Activated naive CD8-positive, alpha-beta T cell (primary cell): ENCODE data around the gene OR52E1.

Source experiments
- H3K27ac Mint-ChIP-seq: one replicate; pipeline ENCODE4 v1.8.0; 2021; ENCODE audit warnings: mixed read lengths
- H3K27me3 Mint-ChIP-seq: one replicate; pipeline ENCODE4 v1.8.0; 2021; ENCODE audit warnings: mixed read lengths
- H3K36me3 Mint-ChIP-seq: one replicate; pipeline ENCODE4 v1.8.0; 2021; ENCODE audit warnings: mixed read lengths
- H3K4me1 Mint-ChIP-seq: one replicate; pipeline ENCODE4 v1.8.0; 2021; ENCODE audit warnings: low read depth, mixed read lengths
- H3K4me3 Mint-ChIP-seq: one replicate; pipeline ENCODE4 v1.8.0; 2021; ENCODE audit warnings: mild to moderate bottlenecking, mixed read lengths
- H3K9me3 Mint-ChIP-seq: one replicate; pipeline ENCODE4 v1.8.0; 2021; ENCODE audit warnings: low read depth, mixed read lengths

Gene OR52E1

DNA sequence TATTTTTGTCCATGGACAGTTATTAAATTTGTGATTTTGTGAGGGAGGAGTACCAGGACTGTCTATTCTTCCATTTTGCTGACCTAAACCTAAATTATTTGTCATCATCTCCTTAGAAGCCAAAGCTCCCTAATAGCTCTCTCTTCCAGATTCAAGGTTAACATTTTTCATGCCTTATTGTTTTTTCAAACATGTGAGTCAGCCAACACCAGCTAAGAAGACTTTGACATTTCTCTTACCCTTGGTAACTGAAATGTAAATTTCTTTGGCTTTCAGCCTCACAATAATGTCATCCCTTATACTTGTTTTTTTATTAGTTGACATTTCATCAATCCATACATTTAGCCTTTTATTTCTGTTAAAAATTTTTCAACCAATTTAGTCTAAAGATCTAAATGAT lies 19.2 kb downstream of the OR52E1 start:
- no peak overlapping the region for H3K27ac Mint-ChIP-seq
- no peak overlapping the region for H3K4me3 Mint-ChIP-seq
- peaks cover 7% of the 10 kb centered on the region for H3K27me3 Mint-ChIP-seq
- no peaks in the 10 kb centered on the region for H3K36me3 Mint-ChIP-seq
- no peaks in the 10 kb centered on the region for H3K4me1 Mint-ChIP-seq
- H3K9me3 Mint-ChIP-seq = peaks cover 4% of the 10 kb centered on the region

DNA sequence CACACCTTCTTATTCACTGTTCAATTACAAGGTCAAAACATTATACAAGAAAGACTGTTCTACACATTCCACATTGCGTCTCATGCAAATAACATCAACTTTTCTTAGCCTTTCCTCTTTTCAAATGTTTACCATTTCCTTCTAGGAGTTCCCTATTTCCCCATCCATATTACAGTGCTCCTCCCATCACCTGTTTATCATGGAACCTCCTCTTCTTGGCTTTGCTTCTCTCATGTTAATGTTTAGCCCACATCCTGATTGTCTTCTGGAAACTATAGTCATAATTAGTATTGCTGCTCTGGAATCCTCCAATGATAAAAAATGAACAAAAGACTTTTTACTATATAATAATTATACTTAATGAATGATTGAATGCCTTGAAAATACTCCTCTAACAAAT lies 21.3 kb downstream of the OR52E1 start:
- no peak overlapping the region for H3K4me3 Mint-ChIP-seq
- no peaks in the 10 kb centered on the region for H3K4me1 Mint-ChIP-seq
- peaks cover 4% of the 10 kb centered on the region for H3K9me3 Mint-ChIP-seq
- no peak overlapping the region for H3K27ac Mint-ChIP-seq
- no peaks in the 10 kb centered on the region for H3K36me3 Mint-ChIP-seq
- H3K27me3 Mint-ChIP-seq = peaks cover 7% of the 10 kb centered on the region

DNA sequence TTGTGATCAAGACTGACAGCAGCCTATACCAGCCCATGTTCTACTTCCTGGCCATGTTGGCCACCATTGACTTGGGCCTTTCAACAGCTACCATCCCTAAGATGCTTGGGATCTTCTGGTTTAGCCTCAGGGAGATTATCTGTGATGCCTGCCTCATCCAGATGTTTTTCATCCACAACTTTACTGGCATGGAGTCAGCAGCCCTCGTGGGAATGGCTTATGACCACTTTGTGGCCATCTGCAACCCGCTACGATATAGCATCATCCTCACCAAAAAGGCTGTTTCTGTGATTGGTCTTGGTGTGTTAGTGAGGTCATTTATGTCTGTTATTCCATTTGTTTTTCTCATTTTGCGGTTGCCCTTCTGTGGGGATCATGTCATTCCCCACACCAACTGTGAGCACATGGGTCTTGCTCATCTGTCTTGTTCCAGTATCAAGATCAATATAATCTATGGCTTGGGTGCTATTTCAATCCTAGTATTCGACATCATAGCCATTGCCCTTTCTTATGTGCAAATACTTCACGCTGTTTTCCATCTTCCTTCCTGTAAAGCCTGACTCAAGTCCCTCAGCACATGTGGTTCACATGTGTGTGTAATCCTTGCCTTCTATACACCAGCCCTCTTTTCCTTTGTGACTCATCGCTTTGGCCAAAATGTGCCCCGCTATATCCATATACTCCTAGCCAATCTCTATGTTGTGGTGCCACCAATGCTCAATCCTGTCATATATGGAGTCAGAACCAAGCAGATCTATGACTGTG lies 23.6 kb downstream of the OR52E1 start:
- H3K4me3 Mint-ChIP-seq = no peak overlapping the region
- no peaks in the 10 kb centered on the region for H3K4me1 Mint-ChIP-seq
- no peaks in the 10 kb centered on the region for H3K36me3 Mint-ChIP-seq
- peaks cover 4% of the 10 kb centered on the region for H3K9me3 Mint-ChIP-seq
- H3K27ac Mint-ChIP-seq = no peak overlapping the region
- H3K27me3 Mint-ChIP-seq = peaks cover 5% of the 10 kb centered on the region

DNA sequence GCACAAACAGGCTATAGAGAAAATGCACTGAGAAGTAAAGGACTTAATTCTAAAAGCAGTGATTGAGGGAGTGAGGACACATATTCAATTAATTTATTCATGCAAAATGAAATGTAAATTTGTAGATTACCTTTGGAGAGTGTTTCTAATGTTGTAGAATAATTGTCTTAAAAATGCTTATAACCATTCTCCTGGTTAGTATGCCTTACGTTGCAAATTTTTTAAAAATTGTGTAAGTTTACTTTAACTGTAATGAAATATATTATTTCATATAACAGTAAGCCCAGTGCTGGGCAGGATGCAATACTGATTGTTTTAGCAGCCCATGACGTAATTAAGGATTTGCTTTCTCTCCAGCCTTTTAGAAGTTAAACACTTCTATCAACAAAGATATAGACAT lies 26.6 kb downstream of the OR52E1 start:
- Mint-ChIP-seq H3K36me3 (no peaks in the 10 kb centered on the region), H3K27ac (no peak overlapping the region), H3K4me1 (no peaks in the 10 kb centered on the region), H3K27me3 (peaks cover 4% of the 10 kb centered on the region), H3K9me3 (no peaks in the 10 kb centered on the region), H3K4me3 (no peak overlapping the region)

DNA sequence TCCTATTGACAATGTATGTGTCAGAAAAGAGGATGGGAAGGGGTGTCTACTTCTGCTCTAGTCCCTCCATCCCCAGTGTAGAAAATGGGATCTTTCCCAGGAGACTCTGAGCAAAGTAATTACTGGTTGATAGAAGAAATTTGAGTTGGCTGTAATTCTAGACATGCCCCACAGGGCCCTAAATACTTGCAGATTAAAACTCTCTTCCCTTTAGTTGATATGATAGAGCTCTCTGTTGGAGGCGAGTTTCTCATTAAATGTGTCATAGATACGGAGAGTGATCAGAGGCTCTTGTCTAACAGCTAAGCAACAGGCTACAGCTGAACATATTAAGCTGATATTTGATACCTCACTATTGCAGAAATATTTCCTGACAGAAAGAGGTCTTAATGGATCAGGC lies 32.9 kb downstream of the OR52E1 start:
- Mint-ChIP-seq H3K27ac (no peak overlapping the region), H3K4me3 (no peak overlapping the region), H3K9me3 (no peaks in the 10 kb centered on the region), H3K36me3 (no peaks in the 10 kb centered on the region), H3K4me1 (no peaks in the 10 kb centered on the region), H3K27me3 (peaks cover 9% of the 10 kb centered on the region)

DNA sequence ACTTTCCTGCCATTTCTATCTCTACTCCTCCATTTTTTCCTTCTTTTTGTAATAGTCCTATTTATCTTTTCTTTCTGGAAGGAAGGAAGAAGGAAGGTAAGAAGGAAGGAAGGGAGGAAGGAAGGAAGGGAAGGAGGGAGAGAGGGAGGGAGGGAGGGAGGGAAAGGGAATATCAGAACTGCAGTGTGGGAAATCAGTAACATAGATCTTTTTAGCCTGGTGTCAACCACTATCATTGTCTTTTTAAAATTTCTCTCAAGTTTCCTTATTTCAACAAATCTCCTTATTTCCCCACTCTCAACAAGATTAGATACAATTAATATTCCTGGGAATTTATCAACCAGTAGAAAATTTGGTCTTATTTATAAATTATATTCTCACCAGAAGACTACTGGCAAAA lies 33.7 kb downstream of the OR52E1 start:
- Mint-ChIP-seq H3K4me1 (no peaks in the 10 kb centered on the region), H3K27ac (no peak overlapping the region)

DNA sequence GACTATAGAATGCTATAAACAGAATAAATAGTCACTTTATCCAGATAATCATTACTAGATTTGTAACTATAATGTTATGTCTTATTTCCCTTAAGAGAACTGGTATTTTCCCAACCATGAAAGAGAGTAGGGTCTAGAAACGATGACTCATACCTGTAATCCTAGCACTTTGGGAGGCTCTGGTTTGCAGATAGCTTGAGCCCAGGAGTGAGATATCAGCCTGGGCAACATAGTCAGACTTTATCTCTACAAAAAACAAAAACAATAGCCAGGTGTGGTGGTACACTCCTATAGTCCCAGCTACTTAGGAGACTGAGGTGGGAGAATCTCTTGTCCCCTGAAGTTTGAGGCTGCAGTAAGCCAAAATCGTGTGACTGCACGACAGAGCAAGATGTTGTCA lies 37.9 kb downstream of the OR52E1 start:
- H3K9me3 Mint-ChIP-seq = no peaks in the 10 kb centered on the region
- no peak overlapping the region for H3K27ac Mint-ChIP-seq
- peaks cover 4% of the 10 kb centered on the region for H3K27me3 Mint-ChIP-seq
- H3K4me1 Mint-ChIP-seq = no peaks in the 10 kb centered on the region
- H3K36me3 Mint-ChIP-seq = no peaks in the 10 kb centered on the region
- no peak overlapping the region for H3K4me3 Mint-ChIP-seq

More for the DNA sequence above, 33.7 kb downstream of the OR52E1 start:
- Mint-ChIP-seq H3K4me3 (no peak overlapping the region), H3K27me3 (peaks cover 9% of the 10 kb centered on the region), H3K36me3 (no peaks in the 10 kb centered on the region), H3K9me3 (no peaks in the 10 kb centered on the region)

DNA sequence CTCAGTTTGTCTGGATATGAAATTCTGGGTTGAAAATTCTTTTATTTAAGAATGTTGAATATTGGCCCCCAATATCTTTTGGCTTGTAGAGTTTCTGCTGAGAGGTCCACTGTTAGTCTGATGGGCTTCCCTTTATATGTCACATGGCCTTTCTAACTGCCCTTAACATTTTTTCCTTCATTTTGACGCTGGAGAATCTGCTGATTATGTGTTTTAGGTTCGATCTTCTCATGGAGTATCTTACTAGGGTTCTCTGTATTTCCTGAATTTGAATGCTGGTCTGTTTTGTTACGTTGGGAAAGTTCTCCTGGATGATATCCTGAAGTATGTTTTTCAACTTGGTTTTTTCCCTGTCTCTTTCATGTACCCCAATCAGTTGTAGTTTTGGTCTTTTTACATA lies 46.0 kb downstream of the OR52E1 start:
- Mint-ChIP-seq H3K27ac (no peak overlapping the region), H3K27me3 (peaks cover 16% of the 10 kb centered on the region), H3K4me1 (no peaks in the 10 kb centered on the region), H3K36me3 (no peaks in the 10 kb centered on the region), H3K9me3 (peaks cover 4% of the 10 kb centered on the region), H3K4me3 (no peak overlapping the region)

DNA sequence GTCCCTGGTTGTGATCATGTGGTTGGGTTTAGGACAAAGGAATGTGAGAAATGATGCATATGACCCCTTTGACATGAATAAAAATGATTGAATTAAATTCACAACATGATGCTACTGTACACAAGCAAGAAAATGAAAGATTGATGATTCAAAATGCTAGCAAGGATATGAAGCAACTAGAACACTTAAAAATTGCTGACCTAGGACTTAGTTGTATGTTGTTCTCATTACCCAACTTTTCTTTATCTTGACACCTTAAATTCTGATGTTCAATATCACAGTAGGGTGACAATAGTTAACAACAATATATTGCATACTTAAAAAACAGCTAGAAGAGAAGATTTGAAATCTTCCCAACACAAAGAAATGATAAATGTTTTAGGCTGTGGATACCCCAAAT lies 48.2 kb downstream of the OR52E1 start:
- H3K9me3 Mint-ChIP-seq = peaks cover 4% of the 10 kb centered on the region
- H3K36me3 Mint-ChIP-seq = no peaks in the 10 kb centered on the region
- no peak overlapping the region for H3K27ac Mint-ChIP-seq
- H3K27me3 Mint-ChIP-seq = peaks cover 16% of the 10 kb centered on the region
- H3K4me1 Mint-ChIP-seq = no peaks in the 10 kb centered on the region
- no peak overlapping the region for H3K4me3 Mint-ChIP-seq

DNA sequence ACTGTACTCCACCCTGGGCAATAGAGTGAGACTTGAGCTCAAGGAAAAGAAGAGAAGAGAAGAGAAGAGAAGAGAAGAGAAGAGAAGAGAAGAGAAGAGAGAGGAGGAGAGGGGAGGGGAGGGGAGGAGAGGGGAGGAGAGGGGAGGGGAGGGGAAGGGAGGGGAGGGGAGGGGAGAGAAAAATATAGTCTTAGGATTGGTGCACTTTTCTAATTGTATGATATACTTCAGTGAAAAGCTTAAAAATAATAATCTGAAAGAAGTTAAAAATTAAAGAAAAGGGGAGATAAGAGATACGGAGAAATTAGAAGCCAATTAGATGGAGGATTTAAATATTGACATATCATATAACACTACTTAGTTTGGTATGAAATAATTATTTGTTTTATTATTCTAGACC lies 49.5 kb downstream of the OR52E1 start:
- no peak overlapping the region for H3K4me3 Mint-ChIP-seq
- no peaks in the 10 kb centered on the region for H3K4me1 Mint-ChIP-seq
- H3K9me3 Mint-ChIP-seq = peaks cover 4% of the 10 kb centered on the region
- H3K27me3 Mint-ChIP-seq = peaks cover 17% of the 10 kb centered on the region
- no peaks in the 10 kb centered on the region for H3K36me3 Mint-ChIP-seq
- H3K27ac Mint-ChIP-seq = no peak overlapping the region
